Measurements from ENCODE around the gene COQ8B. TPM values are rescaled to one million over a fixed set of nuclear protein-coding genes. Genes with fewer than 3 reads are reported as not detected.

Gene COQ8B
- total RNA-seq, 1 experiment from 2014 or later, result 19.5 TPM

DNA sequence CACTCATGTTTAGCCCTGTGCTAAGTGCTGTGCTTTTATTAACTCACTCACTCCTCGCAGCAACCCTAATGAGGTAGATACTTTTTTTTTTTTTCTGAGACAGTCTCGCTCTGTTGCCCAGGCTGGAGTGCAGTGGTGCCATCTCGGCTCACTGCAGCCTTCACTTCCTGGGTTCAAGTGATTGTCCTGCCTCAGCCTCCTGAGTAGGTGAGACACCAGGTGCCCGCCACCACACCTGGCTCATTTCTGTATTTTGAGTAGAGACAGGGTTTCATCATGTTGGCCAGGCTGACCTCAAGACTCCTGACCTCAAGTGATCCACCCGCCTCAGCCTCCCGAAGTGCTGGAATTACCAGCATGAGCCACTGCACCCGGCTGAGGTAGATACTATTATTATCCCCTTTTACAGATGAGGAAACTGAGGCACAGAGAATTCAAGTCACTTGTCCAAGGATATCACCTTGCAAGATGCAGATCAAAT is 2.8 kb upstream of the COQ8B start:
- H3K4me3 ChIP-seq (ENCODE audit: low read length), result peak overlapping the region; percentile 99
- intact Hi-C loops (cut with micrococcal nuclease), result loop anchor here (5.0 kb wide), 1 partner anchor 57 kb away; no protein-coding TSS in a partner anchor
- POLR2A ChIA-PET (ENCODE audit: unreplicated experiment), result no interaction called here
- BruUV-seq (replicated peaks), result no TSS peak
- H4K20me1 ChIP-seq (ENCODE audit: low read length), result peaks cover 23% of the 10 kb centered on the region
- ATAC-seq (no peak), DNase-seq (no peak)
- CTCF ChIA-PET, result no interaction called here
- H3K9me3 ChIP-seq (ENCODE audit: low read length), result no peaks in the 10 kb centered on the region
- H3K9me2 ChIP-seq (replicated peaks; ENCODE audit: low read length), result no peaks in the 10 kb centered on the region
- H3K36me3 ChIP-seq (ENCODE audit: low read depth, low read length), result no peaks in the 10 kb centered on the region
- H3K27ac ChIP-seq (ENCODE audit: low read length), result peak overlapping the region; percentile 100
- H3F3A ChIP-seq (ENCODE audit: low read length, unreplicated experiment), result no peaks in the 10 kb centered on the region
- peaks cover 33% of the 10 kb centered on the region for H3K4me1 ChIP-seq (ENCODE audit: insufficient read depth, low read length)
- H3K79me2 ChIP-seq (ENCODE audit: low read length), result peaks cover 71% of the 10 kb centered on the region
- TF ChIP-seq EZH2phosphoT487 (IDR thresholded peaks at IDR 0.05; ENCODE audit: borderline replicate concordance, low read length), result no peak
- no peak for TF ChIP-seq CTCF (conservative IDR thresholded peaks at IDR 0.05; ENCODE audit: low read depth, low read length)
- peak overlapping the region; percentile 95 for H3K4me2 ChIP-seq (ENCODE audit: low read length)
- H3K9ac ChIP-seq (ENCODE audit: low read length), result peak overlapping the region; percentile 99
- no peaks in the 10 kb centered on the region for H3K27me3 ChIP-seq (ENCODE audit: low read length)
- no peak overlapping the region for H2AFZ ChIP-seq (ENCODE audit: low read length)

GRCh38 chr19:40718774-40719391 is 2.2 kb upstream of the COQ8B start:
- no peaks in the 10 kb centered on the region for H3K9me3 ChIP-seq (ENCODE audit: low read length)
- no peaks in the 10 kb centered on the region for H3K9me2 ChIP-seq (replicated peaks; ENCODE audit: low read length)
- BruUV-seq (replicated peaks), result no TSS peak
- no peaks in the 10 kb centered on the region for H3F3A ChIP-seq (ENCODE audit: low read length, unreplicated experiment)
- H3K79me2 ChIP-seq (ENCODE audit: low read length), result peaks cover 66% of the 10 kb centered on the region
- POLR2A ChIA-PET (ENCODE audit: unreplicated experiment), result no interaction called here
- peaks cover 23% of the 10 kb centered on the region for H4K20me1 ChIP-seq (ENCODE audit: low read length)
- TF ChIP-seq CTCF (conservative IDR thresholded peaks at IDR 0.05; ENCODE audit: low read depth, low read length) (no peak), EZH2 (IDR thresholded peaks at IDR 0.05; ENCODE audit: low read length, unreplicated experiment) (no peak), EZH2phosphoT487 (IDR thresholded peaks at IDR 0.05; ENCODE audit: borderline replicate concordance, low read length) (no peak)
- peak; percentile 72 for DNase-seq
- ATAC-seq, result peak; percentile 16
- peak overlapping the region; percentile 99 for H3K4me3 ChIP-seq (ENCODE audit: low read length)
- H3K27ac ChIP-seq (ENCODE audit: low read length), result peak overlapping the region; percentile 100
- H3K4me1 ChIP-seq (ENCODE audit: insufficient read depth, low read length), result peaks cover 35% of the 10 kb centered on the region
- H3K9ac ChIP-seq (ENCODE audit: low read length), result peak overlapping the region; percentile 99
- H2AFZ ChIP-seq (ENCODE audit: low read length), result no peak overlapping the region
- CTCF ChIA-PET, result no interaction called here
- no peaks in the 10 kb centered on the region for H3K36me3 ChIP-seq (ENCODE audit: low read depth, low read length)
- H3K4me2 ChIP-seq (ENCODE audit: low read length), result peak overlapping the region; percentile 95
- intact Hi-C loops (cut with micrococcal nuclease), result loop anchor here (5.0 kb wide), 1 partner anchor 57 kb away; no protein-coding TSS in a partner anchor
- no peaks in the 10 kb centered on the region for H3K27me3 ChIP-seq (ENCODE audit: low read length)
